GM19099 (cell line): ENCODE measurements around the gene IFT172.

Experiments
- POLR2A ChIP-seq: IDR thresholded peaks from 3 replicates; pipeline ENCODE4 v1.6.1; 2011; ENCODE audit warnings: low read depth; ENCODE audit not compliant: insufficient read length; ENCODE audit errors: extremely low read depth

The IFT172 gene

DNA sequence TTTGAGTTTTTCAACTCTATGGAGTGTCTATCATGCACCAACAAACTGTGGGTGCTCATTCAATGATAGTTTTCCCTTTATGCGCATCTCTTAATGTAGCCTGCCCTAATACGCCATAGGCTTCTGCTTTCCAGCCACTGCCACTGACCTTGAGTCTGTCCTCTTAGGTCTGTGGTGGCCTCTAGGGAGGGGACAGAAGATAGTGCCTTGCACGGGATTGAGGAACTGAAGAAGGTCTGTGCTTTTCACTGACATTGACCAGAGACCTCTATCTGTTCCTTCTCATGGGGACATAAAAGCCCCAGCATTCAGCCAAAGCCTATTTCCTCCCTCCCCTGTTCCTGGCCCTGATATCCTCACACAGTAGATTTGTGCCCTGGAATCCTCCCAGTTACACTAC, 9.4 kb upstream of the IFT172 start:
- no peak for TF ChIP-seq POLR2A

DNA sequence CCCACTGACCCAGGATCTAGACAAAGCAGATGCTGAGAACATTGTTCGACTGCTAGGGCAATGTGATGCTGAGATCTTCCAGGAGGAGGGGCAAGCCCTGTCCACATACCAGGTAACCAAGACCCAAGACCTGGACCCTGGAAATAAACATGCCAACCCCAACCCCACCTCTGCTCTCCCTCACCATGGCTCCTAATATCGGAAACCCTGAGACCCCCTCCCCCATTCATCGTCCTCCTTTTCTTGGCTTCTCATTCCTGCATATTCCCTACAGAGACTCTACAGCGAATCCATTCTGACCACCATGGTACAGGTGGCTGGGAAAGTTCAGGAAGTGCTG, 7.7 kb upstream of the IFT172 start:
- TF ChIP-seq POLR2A, result no peak

DNA sequence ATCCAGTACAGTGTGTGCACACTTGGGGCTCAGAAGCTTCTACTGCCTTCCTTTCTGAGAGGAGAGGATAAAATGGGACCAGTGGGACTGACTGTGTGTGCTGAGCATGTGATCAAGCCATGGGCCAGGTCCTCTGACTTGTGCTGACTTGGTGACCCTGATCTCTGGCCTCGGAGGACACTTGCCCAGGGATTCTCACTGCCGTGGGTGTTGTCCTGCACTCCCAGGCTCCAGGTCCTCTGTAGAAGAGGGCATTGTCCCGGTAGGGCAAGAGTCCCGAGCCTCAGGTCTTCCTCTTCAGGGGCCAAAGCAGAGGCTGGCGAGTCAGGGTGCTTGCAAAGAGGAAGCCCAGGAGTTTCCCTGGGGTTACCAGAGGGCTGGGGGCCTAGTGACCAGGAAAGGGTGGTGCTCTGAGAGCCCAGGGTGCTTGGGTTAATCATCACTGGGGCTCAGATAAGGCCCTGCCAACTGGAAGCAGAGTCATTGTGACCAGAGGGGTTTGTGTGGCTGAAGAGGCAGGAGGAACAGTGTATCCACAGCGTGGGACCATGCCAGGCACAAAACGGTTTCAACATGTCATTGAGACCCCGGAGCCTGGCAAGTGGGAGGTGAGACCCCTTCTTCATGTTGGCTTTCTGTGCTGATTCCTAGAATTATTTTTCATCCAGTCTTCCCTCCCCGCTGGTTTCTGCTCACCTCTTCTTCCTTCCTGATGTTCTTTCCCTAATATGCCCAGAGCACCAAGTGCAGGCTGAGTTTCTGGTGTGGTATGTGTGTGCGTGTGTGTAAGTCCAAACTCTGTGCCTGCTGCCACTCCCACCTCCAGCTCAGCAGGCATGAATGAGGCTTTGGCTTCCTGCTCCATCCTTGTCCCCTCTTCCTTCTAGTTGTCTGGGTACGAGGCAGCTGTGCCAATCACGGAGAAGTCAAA, 7.1 kb upstream of the IFT172 start, which contains the start of gene GCKR:
Gene GCKR (plus strand): TSS at position 483 of the 931 bp plus-strand sequence. CDS start 66 bp downstream, at position 549.
- no peak for TF ChIP-seq POLR2A

DNA sequence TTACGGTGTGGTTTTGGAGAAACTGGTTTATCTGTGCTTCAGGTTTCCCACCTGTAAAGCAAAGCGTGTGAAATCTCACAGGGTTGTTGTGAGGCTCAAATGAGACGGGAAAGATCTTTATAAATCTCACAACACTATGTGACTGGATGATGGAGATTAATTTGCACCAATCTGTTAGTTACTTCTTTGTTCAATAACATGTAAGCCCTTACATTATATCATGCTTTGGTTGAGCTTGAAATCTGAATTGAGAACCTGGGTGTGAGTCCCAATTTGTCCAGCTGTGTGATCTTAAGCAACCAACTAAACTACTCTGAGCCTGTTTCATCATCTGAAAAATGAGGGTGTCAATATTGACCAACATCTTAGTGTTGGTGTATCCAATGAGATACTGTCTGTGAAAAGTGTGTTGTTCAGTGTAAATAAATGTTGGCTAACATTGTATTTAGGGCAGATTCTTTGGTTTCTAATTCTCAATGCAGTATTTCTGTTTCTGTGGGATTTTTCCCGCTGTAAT, 6.4 kb upstream of the IFT172 start:
- no peak for TF ChIP-seq POLR2A

DNA sequence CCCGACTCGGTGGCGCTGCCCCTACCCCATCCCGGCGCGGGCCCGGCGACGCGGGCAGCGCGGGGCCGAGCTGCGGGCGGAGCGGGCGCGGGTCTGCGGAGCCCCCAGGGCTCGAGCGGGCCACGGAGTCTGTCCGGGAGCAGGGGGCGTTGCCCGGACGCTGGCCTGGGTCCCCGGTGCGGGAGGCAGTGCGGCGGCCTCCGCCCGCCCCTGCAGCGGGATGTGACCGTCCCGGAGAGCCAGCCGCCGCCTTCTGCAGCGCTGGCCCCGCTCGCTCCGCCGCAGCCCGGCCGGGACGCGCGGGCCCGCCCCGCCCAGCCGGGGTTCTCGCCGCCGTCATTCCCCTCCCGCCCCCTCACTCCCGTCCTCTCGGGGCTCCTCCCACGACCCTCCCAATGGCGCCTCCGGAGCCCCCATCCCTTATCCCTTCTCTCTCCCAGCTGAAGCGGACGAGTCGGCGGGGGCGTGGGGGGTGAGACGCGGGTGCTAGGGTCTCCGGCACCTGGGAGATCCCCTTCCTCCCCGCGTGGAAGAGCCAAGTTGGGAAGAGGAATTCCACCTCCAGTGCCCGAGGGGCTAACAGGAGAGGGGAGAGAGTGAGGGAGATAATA, 5.5 kb upstream of the IFT172 start, which contains the start of gene FNDC4:
Gene FNDC4 (minus strand): TSS at position 257 of the 611 bp plus-strand sequence. CDS start 521 bp downstream, outside the sequence.
- TF ChIP-seq POLR2A, result no peak

DNA sequence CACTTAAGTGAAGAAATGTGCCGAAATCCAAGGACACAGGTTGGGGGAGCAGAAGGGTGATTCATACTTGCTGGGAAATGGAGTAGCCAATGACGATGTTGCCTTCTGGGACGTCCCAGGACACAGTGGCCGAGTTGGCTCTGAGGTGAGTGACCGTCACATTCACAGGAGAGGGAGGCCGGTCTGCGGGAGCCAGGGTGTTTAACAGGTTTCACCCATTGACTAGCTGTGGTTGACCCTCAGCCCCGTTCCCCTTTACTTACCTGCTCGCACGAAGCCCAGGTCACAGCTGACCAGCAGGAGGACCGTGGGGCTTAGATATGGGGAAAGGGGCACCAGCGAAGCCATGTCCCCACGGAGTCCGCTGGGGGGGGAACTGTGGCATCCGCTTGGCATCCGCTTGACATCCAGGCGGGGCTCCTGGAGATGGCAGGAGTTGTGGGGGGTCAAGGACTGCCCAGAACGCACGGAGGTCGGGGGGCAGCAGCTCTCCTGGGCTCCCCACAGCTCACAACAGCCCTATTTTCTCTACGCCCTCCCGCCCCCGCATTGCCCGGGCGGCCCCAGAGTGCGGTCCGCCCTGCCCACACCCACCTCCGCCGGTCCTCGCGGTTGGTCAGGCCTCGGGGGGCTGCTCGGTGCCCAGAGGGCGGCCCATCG, 4.9 kb upstream of the IFT172 start:
- TF ChIP-seq POLR2A, result no peak

DNA sequence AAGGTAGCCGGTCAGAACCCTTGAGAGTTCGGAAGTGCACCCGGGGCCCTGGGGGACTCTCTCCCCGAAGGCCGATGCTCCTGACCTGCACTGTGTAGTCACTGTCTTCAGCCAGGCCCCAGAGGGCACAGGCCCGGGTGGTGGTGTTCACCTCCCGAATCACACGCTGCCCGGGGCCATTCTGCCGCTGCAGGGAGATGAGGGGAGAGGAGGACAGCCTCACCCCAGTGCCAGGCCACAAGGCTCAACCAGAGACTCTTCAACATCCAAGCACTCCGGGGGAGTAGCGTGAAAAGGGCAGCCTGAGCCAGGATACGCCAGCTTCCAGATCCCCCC, 4.4 kb upstream of the IFT172 start:
- no peak for TF ChIP-seq POLR2A

DNA sequence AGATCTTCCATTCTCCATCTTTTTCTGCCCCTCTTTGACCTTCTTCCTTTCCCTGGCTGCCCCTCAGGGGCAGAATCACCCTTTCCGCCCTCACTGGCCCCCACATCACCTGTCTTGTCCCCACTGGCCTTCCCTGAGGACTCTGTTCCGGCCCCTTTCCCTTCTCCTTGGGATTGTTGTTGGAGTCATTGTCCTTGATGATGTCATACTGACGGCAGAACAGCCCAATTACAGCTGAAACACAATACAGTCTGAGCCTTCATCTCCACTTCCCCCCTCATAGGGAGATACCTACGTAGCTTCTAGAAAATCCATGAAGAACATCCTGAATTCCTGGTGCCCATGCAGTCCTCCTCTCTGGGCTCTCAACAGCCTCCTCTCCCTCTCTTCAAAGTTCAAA, 3.0 kb upstream of the IFT172 start:
- no peak for TF ChIP-seq POLR2A

DNA sequence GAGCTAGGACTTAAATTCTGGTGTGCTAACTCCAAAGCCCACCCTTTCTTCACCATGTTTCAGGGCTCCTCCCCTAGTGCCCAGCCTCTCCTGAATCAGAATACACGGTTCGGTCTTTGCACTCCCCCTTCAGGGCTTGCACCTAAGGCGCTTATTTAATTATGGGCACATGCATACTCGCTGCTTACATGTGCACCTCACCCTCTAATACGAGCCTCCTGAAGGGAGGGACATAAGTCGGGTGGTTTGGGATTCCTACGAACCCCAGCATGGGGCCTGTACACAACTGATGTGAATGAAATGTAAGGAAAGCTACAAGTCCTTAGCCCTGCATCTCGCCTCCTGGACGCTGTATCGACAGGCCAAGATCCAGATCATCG, 435 bp downstream of the IFT172 start:
- no peak for TF ChIP-seq POLR2A

DNA sequence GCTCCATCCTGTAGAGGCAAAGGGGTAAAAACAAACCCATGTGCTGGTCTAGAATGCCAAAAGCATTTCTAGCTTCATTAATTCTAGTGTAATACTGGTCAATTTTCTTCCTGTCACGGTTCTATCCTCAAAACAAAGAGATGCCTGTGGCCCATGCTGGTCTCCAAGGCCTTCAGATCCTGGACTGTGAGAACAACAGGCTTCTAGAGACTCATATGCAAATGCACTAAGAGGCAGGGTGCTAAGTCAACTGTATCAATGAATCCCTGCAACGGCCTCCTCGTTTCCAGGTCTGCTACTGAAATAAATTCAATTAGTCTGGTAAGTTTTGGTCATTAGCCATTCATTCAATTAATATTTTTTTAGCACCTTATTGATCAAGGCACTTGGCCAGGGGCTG, 4.0 kb downstream of the IFT172 start:
- TF ChIP-seq POLR2A, result no peak

DNA sequence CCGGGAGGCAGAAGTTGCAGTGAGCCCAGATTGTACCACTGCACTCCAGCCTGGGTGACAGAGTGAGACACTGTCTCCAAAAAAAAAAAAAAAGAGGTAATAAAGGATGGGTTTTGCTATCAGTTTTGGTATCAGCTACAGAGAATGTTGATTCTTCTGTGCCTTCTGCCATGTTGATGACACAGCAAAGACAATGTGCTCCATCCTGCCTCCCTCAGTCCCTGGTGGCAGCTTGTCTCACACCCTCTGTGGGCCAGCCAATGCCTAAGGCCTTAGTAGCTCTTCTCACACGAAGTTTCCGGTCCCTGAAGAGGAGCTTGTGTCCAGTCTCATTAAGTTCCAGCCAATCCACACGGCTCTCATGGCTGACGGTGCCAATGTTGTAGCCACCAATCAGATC, 17.6 kb downstream of the IFT172 start:
- TF ChIP-seq POLR2A, result no peak

DNA sequence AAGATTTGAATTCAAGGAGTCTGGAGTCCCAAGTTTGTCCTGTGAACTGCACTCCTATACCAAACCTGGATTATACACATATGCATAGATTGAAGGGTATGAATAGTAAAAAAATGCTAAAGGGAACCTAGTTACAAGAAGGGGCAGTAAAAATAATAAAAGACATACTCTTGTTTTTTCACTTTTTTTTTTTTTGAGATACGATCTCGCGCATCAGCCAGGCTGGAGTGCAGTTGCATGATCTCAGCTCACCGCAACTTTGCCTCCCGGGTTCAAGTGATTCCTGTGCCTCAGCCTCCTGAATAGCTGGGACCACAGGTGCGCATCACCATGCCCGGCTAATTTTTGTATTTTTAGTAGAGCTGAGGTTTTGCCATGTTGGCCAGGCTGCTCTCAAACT, 25.1 kb downstream of the IFT172 start:
- TF ChIP-seq POLR2A, result no peak

DNA sequence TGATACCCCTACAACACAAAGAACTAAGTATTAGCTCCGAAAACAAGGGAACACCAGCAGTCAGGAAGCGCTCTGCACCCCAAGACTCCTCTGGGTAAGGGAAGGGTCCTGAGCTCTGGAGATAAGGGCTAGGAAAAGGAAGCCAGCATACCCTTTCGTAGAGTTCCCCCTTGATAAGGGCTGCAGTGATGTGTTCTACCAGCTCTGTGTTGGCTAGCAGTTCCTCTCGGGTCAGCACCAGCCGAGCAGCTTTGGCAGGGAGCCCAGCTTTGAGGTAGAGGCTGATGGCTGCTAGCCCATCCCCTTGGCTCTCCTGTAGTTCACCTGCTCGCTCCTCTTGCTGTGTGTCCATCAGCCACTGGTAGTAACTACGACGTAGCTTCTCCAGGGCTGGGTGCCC, 28.4 kb downstream of the IFT172 start:
- TF ChIP-seq POLR2A, result no peak

DNA sequence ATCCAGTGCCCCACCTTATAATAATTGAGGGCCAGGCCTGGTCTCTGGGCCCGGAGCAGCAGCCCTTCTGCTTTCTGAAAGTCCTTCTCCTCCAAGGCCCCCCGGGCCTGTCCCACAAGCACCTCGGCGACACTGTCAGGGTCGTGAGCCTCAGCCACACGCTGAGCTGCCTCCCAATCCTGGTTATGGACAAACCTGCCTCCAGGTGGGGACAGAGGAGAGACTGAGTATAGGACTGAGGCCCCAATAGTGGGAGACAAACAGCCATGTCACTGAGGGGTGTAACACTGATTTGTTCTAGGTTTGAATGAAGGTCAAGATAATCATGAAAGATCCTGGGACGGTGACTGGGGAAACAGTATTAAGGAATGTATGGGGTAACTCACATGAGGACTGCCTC, 35.6 kb downstream of the IFT172 start:
- no peak for TF ChIP-seq POLR2A

DNA sequence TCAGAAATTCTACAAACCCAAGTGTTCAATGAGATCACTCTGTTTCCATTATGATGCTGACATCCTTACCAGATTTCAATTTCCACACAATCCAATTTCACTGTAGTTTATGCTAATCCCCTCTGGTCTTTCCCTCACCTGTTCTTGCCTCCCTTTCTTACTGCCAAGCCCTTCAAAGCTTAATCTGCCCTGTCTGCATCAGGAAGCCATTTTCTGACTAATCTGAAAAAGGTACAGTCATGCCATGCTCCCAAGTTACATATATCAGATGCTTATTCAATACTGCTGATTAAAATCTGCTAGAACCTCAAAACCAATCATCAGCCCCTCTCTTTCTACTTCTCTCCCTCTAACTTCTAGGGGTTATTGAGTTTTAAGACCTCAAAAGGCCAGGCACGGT, 38.4 kb downstream of the IFT172 start:
- no peak for TF ChIP-seq POLR2A

DNA sequence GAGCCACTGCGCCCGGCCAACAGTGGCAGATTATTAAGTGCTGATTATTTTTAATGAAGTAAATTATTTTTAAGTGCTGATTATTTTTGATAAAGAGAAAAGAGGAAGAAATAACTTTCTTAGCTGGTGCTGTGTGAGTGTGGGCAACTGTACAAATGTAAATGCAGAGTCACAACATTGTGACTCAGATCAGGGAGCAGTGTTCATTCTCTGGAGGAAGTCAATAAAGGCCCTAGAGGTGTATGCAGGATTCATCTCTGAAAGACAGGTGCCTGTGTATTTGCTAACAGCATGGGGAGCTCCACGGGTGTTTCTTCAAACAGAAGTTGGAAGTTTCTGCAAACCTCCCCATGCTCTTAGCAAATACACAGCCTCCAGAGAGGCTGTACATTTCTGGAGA, 41.2 kb downstream of the IFT172 start:
- TF ChIP-seq POLR2A, result no peak
